GM21825 (cell line): ENCODE measurements around the gene MBOAT7.
"Not testable (repeated sequence)": the region's sequence is repeated elsewhere in the genome, so short reads cannot be mapped to it uniquely, and the experiment has no call there.

Source experiments
- ATAC-seq: cut with Tn5 transposase; IDR thresholded peaks from one replicate; pipeline ENCODE4 v1.9.1; 2021; ENCODE audit warnings: mild to moderate bottlenecking, moderate library complexity; ENCODE audit not compliant: unreplicated experiment

MBOAT7 gene, protein sequence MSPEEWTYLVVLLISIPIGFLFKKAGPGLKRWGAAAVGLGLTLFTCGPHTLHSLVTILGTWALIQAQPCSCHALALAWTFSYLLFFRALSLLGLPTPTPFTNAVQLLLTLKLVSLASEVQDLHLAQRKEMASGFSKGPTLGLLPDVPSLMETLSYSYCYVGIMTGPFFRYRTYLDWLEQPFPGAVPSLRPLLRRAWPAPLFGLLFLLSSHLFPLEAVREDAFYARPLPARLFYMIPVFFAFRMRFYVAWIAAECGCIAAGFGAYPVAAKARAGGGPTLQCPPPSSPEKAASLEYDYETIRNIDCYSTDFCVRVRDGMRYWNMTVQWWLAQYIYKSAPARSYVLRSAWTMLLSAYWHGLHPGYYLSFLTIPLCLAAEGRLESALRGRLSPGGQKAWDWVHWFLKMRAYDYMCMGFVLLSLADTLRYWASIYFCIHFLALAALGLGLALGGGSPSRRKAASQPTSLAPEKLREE

DNA sequence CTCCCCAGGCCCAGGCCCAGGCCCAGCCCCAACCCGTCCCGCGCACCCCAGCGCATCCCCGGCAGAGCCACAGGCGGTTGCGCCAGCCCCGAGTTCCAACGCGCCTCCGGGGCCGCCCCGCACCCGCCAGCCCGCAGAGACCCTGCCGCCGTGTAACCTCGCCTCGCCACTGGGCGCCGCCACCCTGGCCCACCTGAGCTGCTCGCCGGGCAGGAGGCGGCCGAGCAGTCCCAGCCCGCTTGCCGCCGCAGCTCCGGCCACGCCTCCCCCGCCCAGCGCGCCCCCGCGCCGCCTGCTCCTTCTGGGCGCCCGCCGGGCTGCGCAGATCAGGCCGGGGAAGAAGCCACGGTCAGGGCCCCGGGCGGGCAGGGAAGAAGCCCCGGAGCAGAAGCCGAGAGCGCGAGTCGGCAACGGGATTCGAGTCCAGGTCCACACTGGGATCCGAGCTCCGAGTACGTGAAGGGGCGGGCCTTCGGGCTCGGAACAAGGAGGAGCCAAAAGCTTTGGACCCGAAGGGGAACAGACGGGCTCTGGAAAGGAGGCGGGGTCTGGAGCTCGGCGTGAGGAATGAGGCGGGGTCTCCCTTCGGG is at the start of gene MBOAT7:
TSS of gene MBOAT7 (minus strand) at position 436 of the 590 bp plus-strand sequence. CDS start 1,072 bp downstream, outside the sequence.
- ATAC-seq: peak; percentile 14

DNA sequence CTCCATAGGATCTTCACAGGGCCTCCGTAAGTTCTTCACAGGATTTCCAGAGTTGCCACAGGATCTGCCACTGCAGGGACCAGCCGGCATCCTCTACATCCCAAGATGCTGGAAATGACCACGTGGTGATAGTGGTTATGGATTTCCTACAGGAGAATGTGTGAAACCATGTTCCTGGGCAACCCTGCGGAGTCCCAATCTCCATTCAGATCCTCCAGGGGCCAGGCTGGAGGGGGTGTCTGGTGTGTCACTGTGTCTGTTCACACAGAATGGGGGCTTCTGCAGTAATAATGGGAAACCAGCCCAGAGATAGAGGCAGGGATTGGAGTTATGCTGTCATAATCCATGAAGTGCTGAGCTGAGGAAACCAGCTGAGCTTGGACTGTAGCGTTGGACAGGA is 44.6 kb upstream of the MBOAT7 start:
- ATAC-seq: no peak

DNA sequence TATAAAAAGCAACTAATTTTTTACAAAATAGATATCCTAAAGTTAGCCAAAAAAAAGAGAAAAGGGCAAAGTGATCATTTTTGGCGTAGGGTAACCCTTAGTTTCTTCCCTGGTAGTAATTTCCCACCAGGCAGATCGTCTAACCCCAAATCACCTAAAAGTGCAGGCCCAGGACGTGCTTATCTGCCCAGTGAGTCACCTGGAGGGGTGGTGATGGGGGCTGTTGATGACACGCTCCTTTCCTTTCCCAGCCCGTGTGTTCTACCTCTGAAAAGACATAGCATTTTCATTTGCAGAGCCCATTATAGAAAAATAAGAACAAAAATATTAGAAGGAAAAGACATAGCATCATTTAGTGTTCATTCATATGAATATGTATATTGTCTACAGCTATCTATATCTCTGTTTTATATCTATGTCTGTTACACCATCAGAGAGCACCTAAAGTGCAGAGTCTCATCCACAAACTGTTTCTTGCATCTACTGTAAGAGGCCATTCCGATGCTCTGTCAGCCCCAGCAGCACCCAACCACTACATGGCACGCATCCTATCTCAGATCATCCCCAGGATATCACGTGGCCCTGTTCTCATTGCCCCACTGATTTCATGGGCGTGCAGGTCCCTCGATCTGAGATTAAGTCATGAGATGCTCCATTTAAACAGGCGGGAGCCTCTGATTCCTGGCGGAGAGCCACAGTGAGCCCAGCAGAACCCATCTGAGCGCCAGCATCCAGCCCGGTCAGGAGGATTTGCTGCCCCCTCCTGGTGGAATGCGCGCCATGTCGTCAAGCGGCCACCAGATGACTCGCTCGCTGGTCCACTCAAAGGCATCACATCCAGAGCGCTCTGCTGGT is 41.9 kb upstream of the MBOAT7 start:
- ATAC-seq: no peak

DNA sequence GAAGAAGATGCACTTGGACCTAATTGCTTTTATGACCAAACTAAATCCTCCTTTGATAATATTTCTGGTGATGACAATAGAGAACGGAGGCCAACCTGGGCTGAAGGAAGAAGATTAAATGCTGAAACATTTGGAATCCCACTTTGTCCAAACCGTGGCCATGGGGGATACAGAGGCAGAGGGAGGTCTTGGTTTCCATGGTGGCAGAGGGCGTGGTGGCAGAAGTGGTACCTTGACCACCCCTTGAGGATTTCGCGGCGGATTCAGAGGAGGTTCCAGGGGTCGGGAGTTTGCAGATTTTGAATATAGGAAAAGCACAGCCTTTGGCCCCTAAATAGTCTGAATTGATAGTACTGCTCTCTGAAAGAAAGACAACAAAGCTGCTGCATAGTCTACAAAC is 40.7 kb upstream of the MBOAT7 start:
- no peak for ATAC-seq

DNA sequence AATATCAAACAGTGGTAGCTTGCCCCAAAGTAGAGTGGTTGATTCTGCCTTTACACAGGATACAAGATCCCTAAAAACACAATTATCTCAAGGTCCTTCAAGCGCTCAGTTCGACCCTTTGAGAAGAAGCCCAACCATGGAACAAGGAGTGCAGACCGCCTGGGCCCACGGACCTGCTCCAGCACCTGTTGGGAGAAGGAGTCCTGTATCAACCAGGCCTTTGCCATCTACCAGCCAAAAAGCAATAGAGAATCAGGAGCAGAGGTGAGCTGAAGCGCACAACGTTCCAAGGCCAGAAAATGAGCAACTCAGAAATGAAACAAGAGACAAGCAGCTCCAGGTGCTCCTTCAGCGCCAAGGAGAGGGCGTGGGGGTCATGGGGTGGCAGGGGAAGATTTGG is 39.8 kb upstream of the MBOAT7 start:
- ATAC-seq: no peak

DNA sequence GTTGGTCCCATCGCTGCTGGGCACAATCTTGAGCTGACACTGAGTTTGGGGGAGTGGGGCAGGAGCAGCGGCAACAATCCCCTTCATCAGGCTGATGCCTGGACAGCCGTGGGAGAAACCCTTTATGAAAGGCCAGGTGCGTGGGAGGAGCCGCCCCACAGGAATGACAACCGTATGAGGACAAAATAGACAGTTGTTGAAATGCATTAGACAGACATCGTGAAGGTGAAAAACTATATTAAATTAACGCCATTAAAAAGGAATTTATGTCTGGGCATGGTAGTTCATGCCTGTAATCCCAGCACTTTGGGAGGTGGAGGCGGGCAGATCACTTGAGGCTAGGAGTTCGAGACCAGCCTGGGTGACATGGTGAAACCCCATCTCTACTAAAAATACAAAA is 35.2 kb upstream of the MBOAT7 start:
- ATAC-seq: not testable (repeated sequence)

DNA sequence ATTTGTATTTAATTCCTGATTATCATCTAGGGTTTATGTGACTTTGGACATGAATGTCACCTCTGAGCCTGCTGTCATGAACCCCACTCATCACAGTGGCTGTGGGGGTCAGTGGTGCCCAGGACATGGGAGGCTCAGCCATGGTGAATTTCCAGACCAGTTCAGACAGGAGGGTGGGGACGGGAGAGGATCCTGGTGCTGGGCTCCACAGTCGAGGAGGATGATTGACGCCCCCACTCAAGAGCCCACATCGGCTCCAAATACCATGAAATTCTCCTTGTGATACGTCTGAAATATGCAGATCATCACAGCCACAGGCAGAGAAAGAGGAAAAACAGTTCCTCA is 34.5 kb upstream of the MBOAT7 start:
- not testable (repeated sequence) for ATAC-seq

DNA sequence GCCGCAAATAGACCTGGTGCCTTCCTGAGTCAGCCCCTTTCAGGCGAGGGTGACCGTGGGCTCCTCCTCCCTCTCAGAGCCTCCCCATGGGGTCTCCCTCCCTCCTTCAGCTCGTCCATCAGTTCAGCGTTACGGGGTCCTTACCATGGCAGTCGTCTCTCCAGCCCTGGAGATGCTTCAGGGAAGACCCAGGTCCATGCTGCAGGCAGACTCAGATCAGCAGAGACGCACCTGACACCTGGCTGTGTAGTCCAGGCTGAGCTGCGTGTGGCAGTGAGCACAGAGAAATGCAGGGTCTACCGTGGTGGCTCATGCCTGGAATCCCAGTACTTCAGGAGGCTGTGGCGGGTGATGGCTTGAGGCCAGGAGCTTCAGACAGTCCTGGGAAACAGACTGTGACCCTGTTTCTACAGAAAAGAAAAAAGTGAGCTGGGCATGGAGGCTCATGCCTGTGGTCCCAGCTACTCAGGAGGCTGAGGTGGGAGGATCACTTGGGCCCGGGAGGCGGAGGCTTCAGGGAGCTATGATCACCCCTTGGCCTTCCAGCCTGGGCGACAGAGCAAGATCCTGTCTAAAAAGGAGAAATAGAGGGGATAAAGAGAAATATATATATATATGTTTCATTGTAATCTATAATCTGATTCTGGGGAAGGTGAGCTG is 34.0 kb upstream of the MBOAT7 start:
- ATAC-seq: not testable (repeated sequence)

DNA sequence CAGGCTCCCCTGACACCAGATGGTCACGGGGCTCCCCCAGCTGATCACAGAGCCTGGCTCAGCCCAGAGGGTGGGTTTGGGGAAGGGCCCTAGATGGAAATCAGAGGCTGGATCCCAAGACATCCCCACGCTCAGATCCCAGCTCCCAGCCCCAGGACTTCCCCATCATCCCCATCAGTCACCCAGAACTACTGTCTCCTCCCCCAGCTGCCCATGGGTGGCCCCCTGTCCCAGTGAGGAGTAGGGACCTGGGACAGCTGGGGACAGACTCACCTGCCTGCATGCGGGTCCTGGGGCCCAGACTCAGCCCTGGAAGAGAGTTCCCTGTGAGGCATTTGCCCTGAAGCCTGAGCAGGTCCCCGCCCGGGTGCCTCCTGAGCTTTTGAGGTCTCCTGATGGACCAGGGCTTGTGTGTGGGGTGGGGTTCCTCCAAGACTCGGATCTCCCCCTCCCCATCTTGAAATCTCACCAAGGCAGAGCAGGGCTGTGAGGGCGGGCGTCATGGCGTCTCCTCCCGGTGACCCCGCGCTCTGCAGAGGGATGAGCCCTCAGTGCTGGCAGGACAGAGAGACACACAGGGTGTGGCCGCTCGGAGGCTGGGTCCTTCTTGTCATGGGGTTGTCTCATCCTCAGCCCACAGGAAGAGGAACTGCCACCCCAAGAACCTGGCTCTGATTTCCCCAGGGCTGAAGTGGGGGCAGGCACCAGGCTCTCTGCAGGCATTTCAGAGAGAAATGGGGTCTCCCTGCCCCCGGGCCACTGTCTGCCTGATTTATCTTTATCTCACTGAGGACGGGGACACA is 33.3 kb upstream of the MBOAT7 start, which contains the start of gene LILRB3:
TSS of gene LILRB3 (minus strand) at position 534 of the 803 bp plus-strand sequence. CDS start at position 503, 31 bp downstream.
- ATAC-seq: not testable (repeated sequence)

DNA sequence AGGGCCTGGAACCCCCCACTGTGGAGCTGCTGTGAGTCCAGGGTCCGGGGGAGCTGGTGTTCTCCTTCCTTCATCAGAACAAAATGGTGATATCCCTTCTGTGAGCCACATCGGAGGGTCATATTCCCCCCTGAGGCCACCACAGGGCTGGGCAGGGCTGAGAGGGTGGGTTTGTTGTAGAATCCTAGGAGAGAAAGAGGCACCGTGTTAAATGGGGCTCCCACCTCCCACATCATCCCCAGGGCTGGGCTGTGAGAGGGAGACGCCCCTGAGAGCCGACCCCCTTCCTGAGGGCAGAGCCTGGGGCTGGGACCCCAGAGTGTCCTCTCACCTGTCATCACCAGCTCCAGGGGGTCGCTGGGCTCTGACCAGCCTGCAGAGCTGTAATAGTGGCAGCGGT is 32.6 kb upstream of the MBOAT7 start:
- ATAC-seq: not testable (repeated sequence)

DNA sequence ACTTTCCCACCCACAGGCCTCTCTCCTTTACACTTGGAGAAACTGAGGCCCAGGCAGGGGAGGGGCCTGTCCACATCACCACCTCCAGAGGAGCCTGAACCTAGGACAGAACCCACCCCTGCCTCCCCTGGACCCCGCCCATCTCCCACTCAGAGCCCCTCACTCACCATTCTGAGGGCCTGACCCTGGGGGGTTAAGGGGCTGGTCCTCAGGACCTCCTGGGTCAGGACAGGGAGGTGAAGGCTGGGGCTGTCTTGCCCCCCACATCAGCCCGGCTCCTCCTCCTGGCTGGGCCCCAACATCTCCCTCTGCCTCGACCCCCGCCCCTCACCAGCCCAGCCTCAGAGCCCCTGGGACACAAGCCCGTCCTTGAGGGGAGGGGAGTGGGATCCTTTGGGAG is 30.3 kb upstream of the MBOAT7 start:
- ATAC-seq: not testable (repeated sequence)

DNA sequence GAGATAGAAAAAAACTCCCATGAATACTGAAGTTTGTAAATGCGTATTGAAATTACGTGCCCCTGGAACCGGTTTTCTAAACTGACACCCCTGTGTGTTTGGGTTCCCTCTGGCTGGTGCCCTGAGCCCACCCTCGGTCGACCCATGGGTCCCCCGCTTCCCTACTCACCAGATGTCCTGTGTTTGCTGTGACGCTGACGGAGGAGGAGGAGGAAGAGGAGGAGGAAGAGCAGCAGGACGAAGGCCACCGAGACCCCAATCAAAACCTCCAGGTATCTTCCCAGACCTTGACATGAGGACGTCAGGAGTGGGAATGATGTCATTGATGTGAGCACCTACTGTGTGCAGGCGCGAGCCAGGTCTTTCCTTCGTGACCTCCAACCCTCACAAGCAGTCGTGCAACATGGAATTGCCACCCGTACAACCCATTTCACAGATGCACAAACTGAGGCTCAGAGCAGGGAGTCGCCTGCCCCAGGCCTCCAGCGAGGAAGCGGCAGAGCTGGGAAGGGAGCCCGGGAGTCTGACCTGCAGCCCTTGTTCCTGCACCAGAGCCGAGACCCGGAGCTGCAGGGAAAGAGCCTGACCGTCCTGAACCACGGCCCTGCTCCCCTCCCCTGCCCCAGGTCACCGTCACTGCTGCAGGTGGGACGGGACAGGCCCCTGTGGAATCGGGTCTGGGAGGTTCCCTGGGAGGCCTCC is 29.7 kb upstream of the MBOAT7 start:
- no peak for ATAC-seq

DNA sequence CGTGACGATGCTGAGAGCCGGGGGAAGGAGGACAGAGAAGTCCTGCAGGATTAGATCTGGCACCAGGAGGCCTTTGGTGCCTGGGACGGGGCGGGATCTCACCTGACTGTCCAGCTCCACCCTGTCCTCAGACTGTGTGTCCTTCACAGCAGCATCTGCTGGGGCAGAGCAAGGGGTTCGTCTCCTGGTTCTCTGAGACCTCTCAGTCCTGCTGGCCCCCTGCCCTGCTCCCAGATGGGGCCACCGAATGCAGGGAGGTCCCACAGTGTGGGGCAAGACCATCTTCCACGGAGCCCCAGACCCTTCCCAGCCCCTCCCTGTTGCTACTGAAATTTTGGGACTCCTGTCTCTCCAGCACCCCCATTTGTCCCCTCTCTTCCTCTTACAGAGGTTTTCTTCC is 28.9 kb upstream of the MBOAT7 start:
- ATAC-seq: no peak

DNA sequence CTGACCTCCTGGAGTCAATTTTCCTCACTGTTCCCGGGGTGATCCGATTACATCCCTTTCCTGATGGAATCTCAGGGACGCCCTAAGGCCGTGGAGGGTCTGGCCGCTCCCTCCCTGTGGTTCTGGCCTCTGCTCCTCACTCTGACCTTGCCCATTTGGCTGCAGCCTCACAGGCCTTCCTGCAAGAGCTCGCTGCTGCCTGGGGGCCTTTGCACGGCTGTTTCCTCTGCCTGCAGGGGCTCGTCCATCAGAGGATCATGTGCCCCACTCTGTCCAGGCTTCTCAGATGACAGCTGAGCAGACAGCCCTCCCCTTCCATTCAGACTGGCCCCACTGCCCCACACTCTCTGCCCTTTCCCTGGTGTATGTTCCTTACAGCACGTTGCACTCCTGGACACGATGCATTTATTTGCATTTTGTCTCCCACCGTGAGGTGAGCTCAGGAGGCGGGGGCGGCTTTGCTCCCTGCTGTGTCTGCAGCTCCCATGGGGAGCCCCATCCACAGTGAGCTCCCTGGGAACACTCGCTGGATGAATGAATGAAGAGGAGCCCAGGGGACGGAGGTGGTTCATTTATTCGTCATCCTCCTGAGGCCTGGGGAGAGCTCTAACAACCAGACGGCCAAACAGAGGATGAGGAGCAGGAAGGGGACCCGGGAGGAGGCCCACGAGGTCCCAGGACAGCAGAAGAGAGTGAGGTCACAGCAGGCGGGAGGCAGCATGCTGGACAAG is 28.3 kb upstream of the MBOAT7 start:
- ATAC-seq: not testable (repeated sequence)

DNA sequence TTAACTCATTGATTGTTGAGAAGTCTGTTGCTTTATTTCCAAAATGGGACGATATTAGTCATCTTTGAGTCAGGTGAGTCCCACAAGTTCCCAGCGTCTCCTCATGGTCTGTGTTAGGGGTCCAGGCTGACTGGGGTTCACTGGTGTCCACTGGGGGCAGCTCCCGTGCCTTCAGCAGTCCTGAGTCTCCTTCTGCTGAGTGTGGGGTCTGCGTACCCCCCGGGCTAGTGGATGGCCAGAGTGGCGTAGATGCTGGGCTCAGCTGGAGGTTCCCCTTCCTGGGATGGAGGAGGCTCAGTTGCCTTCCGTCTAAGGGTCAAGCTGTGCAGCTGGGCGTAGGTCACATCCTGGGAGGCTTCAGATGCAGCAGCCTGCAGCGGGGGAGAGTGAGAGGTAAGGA is 27.5 kb upstream of the MBOAT7 start:
- no peak for ATAC-seq

DNA sequence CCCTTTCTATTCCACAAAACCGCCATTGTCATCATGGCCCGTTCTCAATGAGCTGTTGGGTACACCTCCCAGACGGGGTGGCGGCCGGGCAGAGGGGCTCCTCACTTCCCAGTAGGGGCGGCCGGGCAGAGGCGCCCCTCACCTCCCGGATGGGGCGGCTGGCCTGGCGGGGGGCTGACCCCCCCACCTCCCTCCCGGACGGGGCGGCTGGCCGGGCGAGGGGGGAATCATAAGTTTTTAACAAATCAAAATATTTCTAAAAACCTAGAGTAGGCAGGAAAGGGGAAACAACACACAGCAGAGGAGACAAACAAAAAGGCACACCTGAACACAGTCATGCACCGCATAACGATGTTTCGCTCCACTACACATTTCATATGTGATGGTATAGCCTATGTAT is 25.4 kb upstream of the MBOAT7 start:
- ATAC-seq: not testable (repeated sequence)

DNA sequence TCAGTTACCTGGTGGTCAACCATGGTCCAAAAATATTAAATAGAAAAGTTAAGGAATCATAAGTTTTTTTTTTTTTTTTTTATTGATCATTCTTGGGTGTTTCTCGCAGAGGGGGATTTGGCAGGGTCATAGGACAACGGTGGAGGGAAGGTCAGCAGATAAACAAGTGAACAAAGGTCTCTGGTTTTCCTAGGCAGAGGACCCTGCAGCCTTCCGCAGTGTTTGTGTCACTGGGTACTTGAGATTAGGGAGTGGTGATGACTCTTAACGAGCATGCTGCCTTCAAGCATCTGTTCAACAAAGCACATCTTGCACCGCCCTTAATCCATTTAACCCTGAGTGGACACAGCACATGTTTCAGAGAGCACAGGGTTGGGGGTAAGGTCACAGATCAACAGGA is 24.8 kb upstream of the MBOAT7 start:
- ATAC-seq: not testable (repeated sequence)

DNA sequence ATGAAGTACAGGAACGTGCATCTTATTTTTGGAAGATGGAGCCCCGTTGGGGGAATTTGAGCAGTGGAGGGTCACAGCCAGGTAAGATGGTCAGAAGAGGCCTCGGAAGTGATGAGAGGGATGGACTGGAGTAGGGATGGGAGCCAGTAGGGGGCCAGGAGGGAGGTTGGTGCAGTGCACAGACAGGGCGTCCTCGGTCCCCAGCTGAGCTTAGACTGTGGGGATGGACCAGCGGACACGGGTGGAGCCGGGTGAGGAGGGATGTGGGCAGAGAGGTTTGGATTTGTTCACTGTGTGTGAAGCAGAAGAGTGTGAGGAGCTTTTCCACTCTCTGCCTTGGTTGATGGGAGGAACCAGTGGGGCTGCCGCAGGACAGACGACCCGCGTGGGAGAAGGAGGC is 21.9 kb upstream of the MBOAT7 start:
- ATAC-seq: no peak
